GM19193 (cell line): Measurements from ENCODE around the gene KRTAP22-1.

Experiments used
- POLR2A ChIP-seq: IDR thresholded peaks from 4 replicates; pipeline ENCODE4 v1.6.1; 2011; ENCODE audit not compliant: insufficient read depth, insufficient read length; ENCODE audit errors: extremely low read depth

The KRTAP22-1 gene

GRCh38 chr21:30612132-30612531, 11.2 kb downstream of the KRTAP22-1 start:
- no peak for TF ChIP-seq POLR2A

GRCh38 chr21:30613836-30614235, 12.9 kb downstream of the KRTAP22-1 start, which contains the start of gene KRTAP6-1:
Gene KRTAP6-1, minus strand, starts transcription at chr21:30613930. Its CDS starts 26 bp downstream, at chr21:30613904.
- TF ChIP-seq POLR2A, result no peak

- TF ChIP-seq POLR2A, result no peak
These were observed 14.3 kb downstream of the KRTAP22-1 start for GRCh38 chr21:30615199-30615598.

GRCh38 chr21:30616125-30616524, 15.2 kb downstream of the KRTAP22-1 start, which contains the start of gene KRTAP20-1:
Gene KRTAP20-1, plus strand, starts transcription at chr21:30616425. Its CDS starts 30 bp downstream, at chr21:30616455.
- no peak for TF ChIP-seq POLR2A

GRCh38 chr21:30620080-30620479, 19.2 kb downstream of the KRTAP22-1 start:
- no peak for TF ChIP-seq POLR2A

- TF ChIP-seq POLR2A, result no peak
These were observed 19.6 kb downstream of the KRTAP22-1 start, which contains the start of gene KRTAP20-4 for GRCh38 chr21:30620522-30620921. Gene KRTAP20-4, plus strand, starts transcription at chr21:30620627.

GRCh38 chr21:30623362-30623761, 22.5 kb downstream of the KRTAP22-1 start:
- TF ChIP-seq POLR2A, result no peak

- no peak for TF ChIP-seq POLR2A
These were observed 24.7 kb downstream of the KRTAP22-1 start for GRCh38 chr21:30625449-30626165.

GRCh38 chr21:30628109-30628508, 27.2 kb downstream of the KRTAP22-1 start:
- TF ChIP-seq POLR2A, result no peak

- no peak for TF ChIP-seq POLR2A
These were observed 28.3 kb downstream of the KRTAP22-1 start for GRCh38 chr21:30629200-30629599.

- TF ChIP-seq POLR2A, result no peak
These were observed 34.0 kb downstream of the KRTAP22-1 start, which contains the start of gene KRTAP20-2 for GRCh38 chr21:30634906-30635305. Gene KRTAP20-2, plus strand, starts transcription at chr21:30635206. Its CDS starts 58 bp downstream, at chr21:30635264.

GRCh38 chr21:30638686-30639085, 37.8 kb downstream of the KRTAP22-1 start:
- no peak for TF ChIP-seq POLR2A

GRCh38 chr21:30642564-30642963, 41.7 kb downstream of the KRTAP22-1 start, which contains the start of gene KRTAP20-3:
Gene KRTAP20-3, plus strand, starts transcription at chr21:30642864.
- no peak for TF ChIP-seq POLR2A

- TF ChIP-seq POLR2A, result no peak
These were observed 46.1 kb downstream of the KRTAP22-1 start for GRCh38 chr21:30646904-30647414.
